MCF 10A (cell line): ENCODE results near the gene KRTAP29-1. TPM values are rescaled to one million over a fixed set of nuclear protein-coding genes. Genes with fewer than 3 reads are reported as not detected.
"Not testable (repeated sequence)": the region's sequence is repeated elsewhere in the genome, so short reads cannot be mapped to it uniquely, and the experiment has no call there.

Experiments
- BruUV-seq: library from RNA; stranded (reverse); fragments of 400-500 nt; replicated peaks from 2 replicates; lab custom pipeline; 2021; lab: Mats Ljungman, UMichigan
- CTCF ChIA-PET: fragments of 300-600 bp; sonication (Branson Sonifier 250); formaldehyde crosslinking; extraction: SDS; loops from one replicate; lab custom pipeline; 2021; ENCODE audit warnings: antibody characterized with exemption, inconsistent platforms; lab: Yijun Ruan, JAX
- POLR2A ChIA-PET: fragments of 300-600, 350-650 bp; sonication (Branson Sonifier 250); formaldehyde crosslinking; extraction: SDS; loops from one replicate; lab custom pipeline; 2020; ENCODE audit warnings: antibody characterized with exemption, inconsistent platforms; lab: Yijun Ruan, JAX
- DNase-seq: peaks from one replicate; pipeline ENCODE4 v3.0.0-alpha.2; 2018; ENCODE audit not compliant: unreplicated experiment
- H3K27ac Mint-ChIP-seq: one replicate; pipeline ENCODE4 v1.8.0; 2022; ENCODE audit warnings: mild to moderate bottlenecking, low read depth, mixed read lengths; ENCODE audit not compliant: unreplicated experiment
- H3K27me3 Mint-ChIP-seq: one replicate; pipeline ENCODE4 v1.8.0; 2022; ENCODE audit warnings: mixed read lengths; ENCODE audit not compliant: insufficient read depth, unreplicated experiment
- H3K36me3 Mint-ChIP-seq: one replicate; pipeline ENCODE4 v1.8.0; 2022; ENCODE audit warnings: mild to moderate bottlenecking, moderate library complexity, mixed read lengths; ENCODE audit not compliant: insufficient read depth, unreplicated experiment
- H3K4me1 Mint-ChIP-seq: one replicate; pipeline ENCODE4 v1.8.0; 2022; ENCODE audit warnings: mixed read lengths; ENCODE audit not compliant: insufficient read depth, unreplicated experiment
- H3K4me3 Mint-ChIP-seq: one replicate; pipeline ENCODE4 v1.8.0; 2022; ENCODE audit warnings: mild to moderate bottlenecking, moderate library complexity, mixed read lengths; ENCODE audit not compliant: unreplicated experiment
- H3K9me3 Mint-ChIP-seq: one replicate; pipeline ENCODE4 v1.8.0; 2022; ENCODE audit warnings: mixed read lengths; ENCODE audit not compliant: unreplicated experiment
- CTCF ChIP-seq: fragments of 200-600 bp; IDR thresholded peaks from one replicate; pipeline ENCODE4 v1.8.0; 2022; ENCODE audit warnings: antibody characterized with exemption, mild to moderate bottlenecking; ENCODE audit not compliant: unreplicated experiment
- intact Hi-C: fragments of 100-400 bp; cut with micrococcal nuclease; formaldehyde crosslinking; loops from 2 replicates; pipeline ENCODE4 v1.14.1; 2022
- total RNA-seq: library from RNA; stranded (reverse); gene quantifications from 2 replicates; pipeline ENCODE4 v1.2.3, GENCODE V29; 2022

Gene KRTAP29-1
- total RNA-seq, 1 experiment from 2014 or later, result not detected

GRCh38 chr17:41284043-41284442 lies 18.6 kb downstream of the KRTAP29-1 start:
- H3K9me3 Mint-ChIP-seq, result no peaks in the 10 kb centered on the region
- CTCF ChIA-PET, result interaction anchor here (0.6 to 0.7 kb wide), 2 partner anchors 166 to 208 kb away, joined by 3 read pairs; no protein-coding TSS in a partner anchor
- H3K27ac Mint-ChIP-seq, result no peak overlapping the region
- POLR2A ChIA-PET, result no interaction called here
- no peaks in the 10 kb centered on the region for H3K36me3 Mint-ChIP-seq
- H3K27me3 Mint-ChIP-seq, result peaks cover 46% of the 10 kb centered on the region
- H3K4me1 Mint-ChIP-seq, result no peaks in the 10 kb centered on the region
- no peak overlapping the region for H3K4me3 Mint-ChIP-seq
- DNase-seq, result no peak
- BruUV-seq, result no TSS peak
- intact Hi-C loops, result no loop called here
- TF ChIP-seq CTCF, result no peak

- Mint-ChIP-seq H3K4me3 (no peak overlapping the region), H3K4me1 (no peaks in the 10 kb centered on the region), H3K9me3 (no peaks in the 10 kb centered on the region), H3K36me3 (no peaks in the 10 kb centered on the region), H3K27me3 (peaks cover 76% of the 10 kb centered on the region), H3K27ac (no peak overlapping the region)
- no peak for DNase-seq
- ChIA-PET CTCF (no interaction called here), POLR2A (no interaction called here)
- intact Hi-C loops, result no loop called here
- no TSS peak for BruUV-seq
- TF ChIP-seq CTCF, result no peak
These were observed 24.3 kb downstream of the KRTAP29-1 start for GRCh38 chr17:41278176-41278955.

- BruUV-seq, H3K4me3 Mint-ChIP-seq, H3K4me1 Mint-ChIP-seq, H3K27ac Mint-ChIP-seq, intact Hi-C loops, H3K36me3 Mint-ChIP-seq, DNase-seq, H3K9me3 Mint-ChIP-seq: not testable (repeated sequence)
- H3K27me3 Mint-ChIP-seq, result peaks cover 54% of the 10 kb centered on the region
- CTCF ChIA-PET, result interaction anchor here (0.7 kb wide), 1 partner anchor 86 kb away, joined by 3 read pairs; no protein-coding TSS in a partner anchor
- POLR2A ChIA-PET, result interaction anchor here (1.2 kb wide), 1 partner anchor 104 kb away, joined by 3 read pairs; no protein-coding TSS in a partner anchor
These were observed 26.9 kb downstream of the KRTAP29-1 start, which contains the start of gene KRTAP9-7 for GRCh38 chr17:41275648-41276190. Gene KRTAP9-7, plus strand, starts transcription at chr17:41275698. Its CDS starts 0 bp downstream, at chr17:41275698.

GRCh38 chr17:41271858-41272257 lies 30.8 kb downstream of the KRTAP29-1 start:
- no peak for TF ChIP-seq CTCF
- Mint-ChIP-seq H3K27ac (no peak overlapping the region), H3K27me3 (peaks cover 15% of the 10 kb centered on the region), H3K4me3 (no peak overlapping the region), H3K36me3 (no peaks in the 10 kb centered on the region), H3K4me1 (no peaks in the 10 kb centered on the region), H3K9me3 (no peaks in the 10 kb centered on the region)
- DNase-seq, result no peak
- ChIA-PET CTCF (no interaction called here), POLR2A (no interaction called here)
- no TSS peak for BruUV-seq
- intact Hi-C loops, result no loop called here

- BruUV-seq, H3K36me3 Mint-ChIP-seq: not testable (repeated sequence)
These were observed 31.3 kb downstream of the KRTAP29-1 start for GRCh38 chr17:41271323-41271722.

More at GRCh38 chr17:41271323-41271722, 31.3 kb downstream of the KRTAP29-1 start:
- intact Hi-C loops, H3K9me3 Mint-ChIP-seq, POLR2A ChIA-PET, H3K4me3 Mint-ChIP-seq, CTCF ChIA-PET, H3K27ac Mint-ChIP-seq, H3K27me3 Mint-ChIP-seq, H3K4me1 Mint-ChIP-seq, DNase-seq: not testable (repeated sequence)
